Measurements from ENCODE around the gene HNRNPM.

GRCh38 chr19:8490395-8490760 lies 45.6 kb downstream of the HNRNPM start:
- TF ChIP-seq POLR2A (IDR thresholded peaks at IDR 0.05; ENCODE audit: borderline replicate concordance, extremely low read depth, insufficient read depth, insufficient read length), result no peak
- TF ChIP-seq CTCF (IDR thresholded peaks at IDR 0.05 in 2 of 3, conservative IDR thresholded peaks at IDR 0.05 in 1 of 3; ENCODE audit: borderline replicate concordance in 1 of 3, insufficient read depth in 1 of 3, low read depth in 2 of 3, low read length in 2 of 3), result no peak
- no peak for TF ChIP-seq ELF1 (IDR thresholded peaks at IDR 0.05; ENCODE audit: borderline replicate concordance, low read depth)
- TF ChIP-seq ZNF274 (IDR thresholded peaks at IDR 0.05; ENCODE audit: low read depth, low read length), result no peak
- TF ChIP-seq EZH2phosphoT487 (IDR thresholded peaks at IDR 0.05; ENCODE audit: borderline replicate concordance), result no peak
- no peak for TF ChIP-seq RAD21 (IDR thresholded peaks at IDR 0.05; ENCODE audit: low read depth)
- TF ChIP-seq TCF7L2 (IDR thresholded peaks at IDR 0.05; ENCODE audit: borderline replicate concordance, extremely low read depth, insufficient read depth, insufficient read length), result no peak
- no peak for TF ChIP-seq JUND (IDR thresholded peaks at IDR 0.05)
- TF ChIP-seq ATF3 (IDR thresholded peaks at IDR 0.05), result no peak
- TF ChIP-seq SIN3A (IDR thresholded peaks at IDR 0.05; ENCODE audit: low read depth), result no peak
- TF ChIP-seq ZBTB33 (IDR thresholded peaks at IDR 0.05; ENCODE audit: extremely low read depth, insufficient replicate concordance, low read length), result no peak
- TF ChIP-seq EZH2 (IDR thresholded peaks at IDR 0.05), result no peak
- no peak for TF ChIP-seq YY1 (IDR thresholded peaks at IDR 0.05; ENCODE audit: extremely low read depth, insufficient replicate concordance, low read depth, low read length)
- no peak for TF ChIP-seq POLR2AphosphoS5 (IDR thresholded peaks at IDR 0.05; ENCODE audit: low read depth, low read length)

Measured in HCT116 (cell line).